HTR-8/SVneo (cell line): ENCODE results near the gene CSF3R.

Experiments used
- DNase-seq: peaks from one replicate; pipeline ENCODE4 v3.0.0; 2011; ENCODE audit warnings: low spot score, mixed read lengths; ENCODE audit not compliant: insufficient read length
- FAIRE-seq: peaks from 2 replicates; lab custom pipeline; 2011; peaks lifted over from hg19 to GRCh38; lab: Jason Lieb, UNC

Gene CSF3R

DNA sequence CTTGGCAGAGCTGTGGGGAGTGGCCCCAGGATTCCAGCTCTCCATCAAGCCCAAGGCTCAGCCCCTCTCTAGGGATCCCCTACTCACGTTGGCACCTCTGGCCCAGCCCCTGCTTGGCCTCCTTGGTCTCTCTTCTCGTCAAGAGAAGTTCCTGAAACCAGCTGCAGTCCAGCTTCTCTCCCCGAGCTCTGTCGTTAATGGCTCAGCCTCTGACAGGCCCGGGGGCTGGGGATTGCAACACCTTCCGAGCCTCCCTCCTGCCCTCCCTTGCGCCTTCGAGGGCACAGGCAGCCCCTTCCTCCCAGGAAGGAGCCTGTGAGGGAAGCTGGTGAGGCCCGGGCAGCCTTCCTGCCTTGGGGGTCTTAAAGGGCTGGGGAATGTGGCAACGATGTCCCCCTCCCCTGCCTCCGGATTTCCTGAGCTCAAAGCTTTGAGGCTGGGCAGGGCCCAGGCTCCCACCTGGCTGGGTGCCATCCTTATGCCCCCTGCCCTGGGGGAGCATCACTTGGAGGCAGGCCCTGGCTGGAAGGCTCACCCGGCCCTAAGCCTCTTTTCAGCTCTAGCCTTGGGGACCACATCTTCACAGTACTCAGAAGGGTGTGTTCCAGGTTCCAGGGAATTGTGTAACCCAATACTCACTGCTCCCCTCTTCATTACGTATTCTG is at the start of gene CSF3R:
TSS of gene CSF3R (minus strand) at position 190 of the 665 bp plus-strand sequence. CDS start 3,417 bp downstream, outside the sequence.
- DNase-seq = no peak
- FAIRE-seq = no peak

DNA sequence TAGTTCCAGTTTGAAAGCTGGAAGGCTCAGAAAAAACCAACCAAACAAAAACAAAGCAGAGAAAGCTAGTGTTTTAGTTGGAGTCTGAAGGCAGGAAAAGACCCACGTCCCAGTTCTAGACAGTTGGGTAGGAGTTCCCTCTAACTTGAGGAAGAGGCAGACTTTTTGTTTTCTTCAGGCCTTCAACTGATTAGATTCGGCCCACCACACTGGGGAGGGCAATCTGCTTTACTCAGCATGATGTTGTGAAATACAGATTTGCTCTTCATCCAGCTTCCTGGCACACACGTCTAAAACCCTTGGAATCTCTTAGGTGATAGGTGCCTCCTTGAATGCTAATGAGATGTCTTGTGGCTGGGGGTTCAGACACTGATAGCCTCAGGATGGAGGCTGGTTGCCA is 49.1 kb upstream of the CSF3R start:
- FAIRE-seq (no peak), DNase-seq (no peak)

DNA sequence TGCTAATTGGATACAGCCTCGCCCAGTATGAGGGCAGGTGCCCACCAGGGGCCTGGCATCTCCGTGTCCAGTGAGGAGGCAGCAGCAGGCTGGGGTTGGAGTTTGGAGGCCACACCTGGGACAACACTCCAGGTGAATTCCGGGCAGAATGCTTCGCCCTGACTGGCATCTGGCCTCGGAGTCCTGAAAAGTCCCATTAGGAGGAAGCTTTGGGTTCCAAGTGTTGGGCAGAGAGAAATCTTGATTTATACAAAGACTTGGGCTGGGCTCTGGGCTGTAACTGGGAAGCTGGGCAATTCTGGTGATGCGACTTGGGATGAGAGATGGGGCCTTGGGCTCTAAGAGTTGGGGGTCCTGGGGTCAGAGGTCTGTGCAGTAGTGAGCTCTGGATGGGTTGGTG is 48.1 kb upstream of the CSF3R start:
- DNase-seq = no peak
- FAIRE-seq = no peak

DNA sequence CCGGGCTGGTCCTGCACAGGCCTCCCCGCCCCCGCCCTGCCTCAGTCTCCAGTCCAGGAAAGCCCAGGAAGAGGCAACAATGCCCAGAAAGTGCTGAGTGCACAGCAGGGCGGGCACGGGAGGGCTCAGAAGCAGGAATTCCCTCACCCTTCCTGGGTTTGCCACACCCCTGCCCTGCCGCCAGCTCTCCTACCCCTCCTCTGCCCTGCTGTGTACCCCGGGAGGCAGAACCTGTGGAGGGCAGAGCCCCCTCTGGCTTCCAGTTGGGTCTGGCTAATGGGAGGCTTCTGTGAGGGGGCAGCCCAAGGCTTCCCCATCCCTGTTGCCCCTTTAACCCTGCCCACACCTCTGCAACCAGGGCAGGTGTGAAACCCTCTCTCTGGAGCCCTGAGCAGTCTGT is 47.5 kb upstream of the CSF3R start:
- FAIRE-seq = no peak
- DNase-seq = no peak

DNA sequence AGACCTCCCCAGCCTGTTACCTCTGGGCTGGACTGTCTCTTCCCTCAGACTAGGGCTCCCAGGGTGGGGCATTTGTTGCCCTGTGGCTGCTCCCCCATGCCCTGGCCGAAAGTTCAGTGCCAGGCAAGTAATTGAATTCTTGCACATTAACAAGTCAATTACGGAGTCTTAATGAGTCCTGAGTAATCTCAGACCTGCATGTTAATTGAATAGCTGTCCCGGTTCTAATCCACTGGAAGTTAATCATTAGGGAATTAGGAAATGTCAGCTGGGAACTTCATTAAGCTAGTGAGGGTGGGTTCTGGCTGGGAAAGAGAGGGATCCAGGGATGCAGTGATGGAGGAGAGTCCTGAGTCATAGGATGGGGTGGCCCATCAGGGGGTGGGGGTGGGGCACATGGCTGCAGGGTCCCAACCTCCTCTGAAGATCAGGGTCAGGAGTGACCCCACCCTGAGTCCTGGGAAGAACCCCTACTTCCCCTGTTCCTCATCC is 47.1 kb upstream of the CSF3R start:
- DNase-seq (no peak), FAIRE-seq (no peak)

DNA sequence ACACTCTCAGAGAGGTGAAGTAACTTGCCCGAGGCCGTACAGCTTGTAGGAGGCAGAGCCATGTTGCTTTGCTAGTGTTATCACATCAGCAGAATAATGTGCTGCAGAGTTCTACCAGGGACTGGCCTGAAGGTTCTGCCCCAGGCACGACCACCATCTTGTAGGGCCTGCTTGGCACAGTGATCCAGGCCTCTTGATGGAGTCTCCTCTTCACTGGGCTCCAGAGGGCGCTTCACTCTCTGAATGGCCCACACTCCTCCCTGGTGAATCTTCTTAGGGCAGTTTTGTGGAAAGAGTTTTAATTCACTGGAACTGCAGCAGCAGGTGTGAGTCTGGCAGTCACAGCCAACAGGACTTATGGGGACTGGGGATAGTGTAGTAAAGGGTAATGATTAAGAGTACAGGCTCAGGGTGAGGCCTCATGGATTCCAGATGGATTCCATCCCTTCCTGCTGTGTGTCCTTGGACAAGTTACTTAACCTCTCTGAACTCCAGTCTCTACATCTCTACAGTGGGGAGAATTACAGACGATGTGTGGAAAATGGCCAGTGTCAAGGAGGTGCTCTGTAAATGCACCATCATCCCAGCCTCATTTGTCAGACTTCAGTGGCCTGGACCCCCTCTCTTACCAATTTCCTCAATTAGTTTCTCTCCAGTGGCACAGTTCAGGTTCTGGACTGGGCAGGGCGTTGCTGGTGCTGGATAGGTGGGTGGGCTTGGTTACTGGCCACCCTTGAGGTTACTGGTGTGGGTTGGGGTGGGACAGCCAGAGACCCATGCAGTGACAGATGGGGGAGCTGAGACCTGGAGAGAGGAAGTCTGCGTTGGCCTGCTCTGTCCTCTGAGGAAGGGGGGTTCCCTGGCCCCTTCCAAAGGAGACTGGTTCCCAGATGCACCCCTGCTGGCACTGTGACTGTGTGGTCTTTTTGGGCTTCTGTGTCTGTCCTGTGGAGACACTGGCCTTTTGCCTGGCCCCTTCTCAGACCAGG is 45.9 kb upstream of the CSF3R start:
- DNase-seq (no peak), FAIRE-seq (no peak)

DNA sequence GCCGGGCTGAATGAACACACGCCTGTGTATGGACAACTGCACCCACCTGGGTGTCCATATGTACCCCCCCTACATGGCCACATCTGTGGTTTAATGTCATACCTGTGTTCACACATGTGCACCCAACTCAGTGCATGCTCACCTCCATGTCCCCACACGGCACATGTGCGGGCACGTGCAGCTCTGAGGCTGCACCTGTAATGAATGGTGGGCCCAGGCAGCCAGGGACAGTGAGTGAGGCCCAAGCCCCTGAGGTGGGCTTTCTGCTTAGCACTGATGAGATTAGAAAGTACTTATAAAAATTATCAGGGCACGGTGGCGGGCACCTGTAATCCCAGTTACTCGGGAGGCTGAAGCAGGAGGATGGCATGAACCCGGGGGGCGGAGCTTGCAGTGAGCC is 42.5 kb upstream of the CSF3R start:
- no peak for DNase-seq

DNA sequence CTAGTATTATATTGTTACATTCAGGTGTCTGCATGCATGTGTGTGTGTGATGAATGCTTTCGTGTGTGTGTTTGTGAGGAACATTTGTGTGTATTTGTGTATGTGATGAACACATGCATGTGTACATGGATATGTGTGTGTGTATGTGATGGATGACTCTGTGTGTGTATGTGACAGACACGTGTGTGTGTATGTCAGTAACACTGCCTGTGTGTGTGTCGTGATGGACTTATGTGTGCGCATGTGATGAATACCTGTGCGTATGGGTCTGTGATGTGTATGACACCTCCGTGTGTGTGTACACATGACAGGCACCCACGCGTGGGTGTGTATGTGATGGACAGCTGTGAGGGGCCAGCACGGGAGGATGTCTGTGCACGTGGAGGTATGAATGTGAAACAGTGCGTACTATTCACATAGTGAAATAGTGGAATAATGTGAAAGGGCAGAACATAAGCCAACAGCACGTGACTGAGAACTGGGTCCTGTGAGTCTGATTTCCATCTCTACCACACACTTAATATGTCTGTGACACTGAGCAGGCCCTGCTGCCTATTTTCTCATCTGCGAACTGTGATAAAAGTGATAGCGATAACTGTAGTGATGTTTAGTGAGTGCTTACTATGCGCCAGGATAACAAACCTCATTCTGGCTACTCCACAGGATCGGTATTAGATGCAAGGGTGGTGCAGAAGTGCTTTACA is 41.8 kb upstream of the CSF3R start:
- FAIRE-seq = peak; percentile 86

More for the DNA sequence above, 42.5 kb upstream of the CSF3R start:
- no peak for FAIRE-seq

DNA sequence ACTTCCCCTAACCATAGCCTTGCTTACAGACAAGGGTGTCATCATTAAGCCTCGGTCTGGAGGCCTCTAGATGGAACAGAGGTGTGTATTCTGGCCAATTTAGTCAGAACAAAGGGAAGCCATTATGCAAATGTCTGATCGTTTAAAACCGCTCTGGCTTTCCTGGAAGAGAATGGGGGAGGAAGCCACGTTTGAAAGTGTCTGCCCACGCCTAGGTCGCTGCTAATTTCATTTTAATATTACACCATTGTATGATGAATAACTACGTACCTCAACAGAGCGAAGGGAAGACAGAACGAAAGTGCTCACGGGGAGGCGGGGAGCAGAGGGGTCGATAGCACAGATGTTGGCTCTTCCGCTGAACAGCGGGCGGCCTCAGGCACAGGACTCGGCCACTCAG is 41.1 kb upstream of the CSF3R start:
- no peak for DNase-seq
- FAIRE-seq = no peak

More for the DNA sequence above, 41.8 kb upstream of the CSF3R start:
- no peak for DNase-seq

DNA sequence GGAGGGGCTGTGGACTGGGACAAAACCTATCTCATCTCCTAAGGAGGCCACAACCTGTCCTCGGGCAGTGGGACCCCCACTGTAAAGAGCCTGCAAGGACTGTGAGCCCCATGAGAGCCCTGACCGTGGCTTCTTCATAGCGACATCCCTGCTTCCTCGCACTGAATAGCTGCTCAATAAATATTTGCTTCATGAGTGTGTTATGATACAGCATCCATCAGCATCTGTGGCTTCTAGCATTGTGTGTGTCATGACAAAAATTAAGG is 40.5 kb upstream of the CSF3R start:
- FAIRE-seq = no peak
- no peak for DNase-seq

DNA sequence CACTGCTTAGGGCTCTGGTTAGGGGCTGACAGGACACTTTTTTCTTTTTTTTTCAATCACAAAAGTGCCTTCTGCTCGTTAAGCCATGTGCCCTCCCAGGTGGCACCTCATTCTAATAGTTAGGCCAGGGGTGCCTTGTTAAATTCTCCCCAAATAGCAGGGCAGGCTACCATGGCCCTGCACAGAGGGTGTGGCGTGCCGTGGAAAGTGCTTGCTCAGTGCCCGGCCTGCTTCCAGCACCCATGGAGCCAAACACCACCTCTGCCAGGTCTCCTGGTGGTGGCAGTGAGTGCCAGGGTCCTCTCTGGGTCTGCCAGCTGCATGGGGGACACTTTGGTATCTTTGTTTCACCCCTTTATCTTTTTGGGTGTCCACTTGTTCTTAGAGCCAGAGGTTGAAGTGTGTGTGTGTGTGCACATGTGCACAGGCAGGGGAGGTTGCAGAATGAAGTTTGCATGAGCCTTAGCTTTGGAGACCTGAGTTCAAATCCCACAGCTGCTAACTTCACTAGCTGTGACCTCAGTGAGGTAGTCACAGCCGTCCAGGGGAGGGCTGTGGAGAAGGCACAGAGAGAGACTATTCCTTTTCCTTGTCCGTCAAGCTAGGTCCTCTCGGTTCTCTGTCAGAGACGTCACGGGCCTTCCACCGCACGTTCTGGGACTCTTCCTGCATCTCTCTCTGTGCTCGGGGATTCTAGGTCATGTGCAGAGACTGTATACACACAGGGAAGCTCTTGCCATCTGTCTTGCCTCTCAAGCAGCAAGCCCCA is 39.9 kb upstream of the CSF3R start:
- DNase-seq (no peak), FAIRE-seq (no peak)

DNA sequence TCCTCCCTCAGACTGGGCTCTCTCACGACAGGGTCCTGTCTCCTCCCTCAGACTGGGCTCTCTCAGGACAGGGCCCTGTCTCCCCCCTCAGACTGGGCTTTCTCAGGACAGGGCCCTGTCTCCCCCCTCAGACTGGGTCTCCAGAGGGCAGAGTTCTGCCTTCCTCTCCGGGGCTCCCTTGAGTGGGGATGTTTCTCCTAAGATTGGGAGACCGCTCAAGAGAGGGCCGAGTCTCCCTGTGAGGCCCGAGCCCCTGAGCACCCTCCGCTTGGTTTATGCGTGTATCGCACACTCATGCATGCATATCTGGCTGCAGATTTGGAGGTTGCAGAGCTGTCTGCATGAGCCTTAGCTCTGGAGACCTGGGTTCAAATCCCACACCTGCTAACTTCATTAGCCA is 39.3 kb upstream of the CSF3R start:
- FAIRE-seq = no peak
- DNase-seq = no peak

DNA sequence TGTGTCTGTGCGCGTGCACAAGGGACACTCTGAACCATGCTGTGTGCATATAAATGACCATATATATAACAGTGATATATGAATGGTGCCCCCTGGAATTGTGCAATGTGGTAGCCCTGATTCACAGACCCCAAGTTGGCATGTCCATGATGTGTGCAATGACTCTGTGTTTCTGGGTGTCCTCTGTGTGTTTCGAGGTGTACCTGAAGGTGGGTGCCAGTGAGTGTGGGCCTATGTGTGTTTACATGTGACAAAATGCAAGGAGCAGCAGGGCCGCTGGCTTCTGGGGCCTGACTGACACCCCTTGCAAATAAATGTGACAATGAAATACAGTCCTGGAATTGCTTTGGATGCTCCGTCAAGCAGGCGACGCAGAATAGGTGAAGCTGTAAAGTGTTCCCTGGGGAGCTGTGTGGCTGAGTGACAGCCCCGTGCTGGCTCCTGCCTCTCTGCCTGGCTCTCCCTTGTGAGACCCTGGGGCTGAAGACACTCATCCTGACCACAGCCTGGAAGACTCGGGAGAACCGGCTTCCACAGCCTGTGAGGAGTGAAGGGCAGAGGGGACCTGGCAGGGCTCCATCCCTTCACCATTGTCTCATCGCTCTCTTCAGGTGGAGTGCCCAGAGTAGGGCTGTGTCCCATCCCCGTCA is 38.2 kb upstream of the CSF3R start:
- DNase-seq (no peak), FAIRE-seq (no peak)

DNA sequence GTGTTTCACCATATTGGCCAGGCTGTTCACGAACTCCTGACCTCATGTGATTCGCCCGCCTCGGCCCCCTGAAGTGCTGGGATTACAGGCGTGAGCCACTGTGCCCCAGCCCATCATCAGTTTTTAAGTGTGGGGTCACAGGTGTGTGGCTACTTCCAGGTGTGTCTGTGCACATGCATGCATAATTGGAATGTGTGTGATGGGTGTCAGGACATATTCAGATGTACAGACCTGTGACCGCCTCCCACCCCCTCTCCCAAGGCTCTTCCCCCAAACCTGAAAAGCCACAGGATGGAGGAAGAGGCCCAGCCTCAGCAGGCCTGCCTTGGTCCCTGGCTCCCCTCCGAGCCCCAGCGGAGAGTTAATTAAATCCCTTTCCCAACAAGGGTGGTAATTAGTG is 37.3 kb upstream of the CSF3R start:
- DNase-seq (no peak), FAIRE-seq (no peak)

DNA sequence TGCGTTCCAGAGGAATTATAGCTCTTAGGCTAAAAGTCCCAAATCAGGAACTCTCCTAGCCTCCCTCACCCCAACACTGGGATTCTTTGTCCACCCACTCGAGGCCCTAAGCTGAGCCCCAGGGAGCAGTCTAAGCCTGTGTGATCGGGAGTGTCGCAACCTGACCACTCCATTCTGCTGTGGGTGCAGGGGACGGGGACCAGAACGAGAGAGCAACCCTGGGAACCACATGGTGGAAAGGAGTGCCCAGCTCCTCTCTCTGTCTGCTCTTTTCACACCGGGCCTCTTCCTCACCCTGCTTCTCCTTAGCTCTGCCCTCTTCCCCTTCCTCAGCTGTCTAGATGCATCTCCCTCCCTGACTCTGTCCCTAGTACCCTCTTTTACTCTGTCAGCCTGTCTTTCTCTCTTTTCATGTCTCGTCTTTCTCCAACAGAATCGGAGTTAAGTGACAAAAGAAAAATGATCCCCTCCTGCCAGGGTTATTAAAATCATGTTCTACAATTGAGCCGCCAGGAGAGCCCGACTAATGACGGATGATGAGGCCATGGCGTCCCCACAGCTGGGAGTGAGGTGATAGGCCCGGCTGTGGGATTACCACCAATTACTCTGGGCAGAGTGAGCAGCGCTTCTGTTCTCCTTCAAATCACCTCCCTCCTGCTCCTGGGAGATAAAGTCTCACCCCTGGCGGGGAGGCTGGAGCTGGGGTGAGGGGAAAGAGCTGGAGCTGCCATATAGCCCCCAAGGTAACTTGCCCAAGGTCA is 34.5 kb upstream of the CSF3R start:
- no peak for DNase-seq
- no peak for FAIRE-seq

DNA sequence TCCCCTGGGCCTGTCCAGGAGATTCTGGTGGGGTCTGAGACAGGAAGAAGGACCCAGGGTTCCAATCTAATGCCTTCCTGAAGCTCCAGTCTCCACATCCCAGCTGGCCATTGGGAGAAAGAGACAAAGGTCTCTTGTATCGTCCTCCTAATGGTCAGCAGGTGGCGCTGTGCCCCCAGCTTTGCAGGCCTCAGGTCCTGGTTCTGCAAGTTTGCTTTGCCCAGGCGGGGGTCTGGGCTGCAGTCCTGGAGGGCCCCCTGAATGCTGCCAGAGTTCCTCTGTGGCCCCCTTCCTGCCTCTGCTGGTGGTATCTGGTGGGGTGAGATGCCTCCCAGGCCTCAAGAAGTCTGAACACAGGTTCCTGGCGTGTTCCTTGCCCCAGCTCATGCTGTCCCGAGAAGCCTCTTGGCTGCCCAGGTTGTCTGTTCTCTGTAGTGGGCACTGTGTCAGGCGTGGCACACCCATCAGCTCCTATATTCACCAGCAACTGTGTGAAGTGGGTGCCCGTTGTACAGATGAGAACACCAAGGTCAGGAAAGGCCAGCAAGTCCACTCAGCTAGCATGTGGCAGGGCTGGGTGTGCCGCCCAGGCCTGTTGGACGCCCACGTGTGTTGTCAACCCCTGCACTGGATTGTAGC is 33.8 kb upstream of the CSF3R start:
- no peak for FAIRE-seq
- peak; percentile 75 for DNase-seq

DNA sequence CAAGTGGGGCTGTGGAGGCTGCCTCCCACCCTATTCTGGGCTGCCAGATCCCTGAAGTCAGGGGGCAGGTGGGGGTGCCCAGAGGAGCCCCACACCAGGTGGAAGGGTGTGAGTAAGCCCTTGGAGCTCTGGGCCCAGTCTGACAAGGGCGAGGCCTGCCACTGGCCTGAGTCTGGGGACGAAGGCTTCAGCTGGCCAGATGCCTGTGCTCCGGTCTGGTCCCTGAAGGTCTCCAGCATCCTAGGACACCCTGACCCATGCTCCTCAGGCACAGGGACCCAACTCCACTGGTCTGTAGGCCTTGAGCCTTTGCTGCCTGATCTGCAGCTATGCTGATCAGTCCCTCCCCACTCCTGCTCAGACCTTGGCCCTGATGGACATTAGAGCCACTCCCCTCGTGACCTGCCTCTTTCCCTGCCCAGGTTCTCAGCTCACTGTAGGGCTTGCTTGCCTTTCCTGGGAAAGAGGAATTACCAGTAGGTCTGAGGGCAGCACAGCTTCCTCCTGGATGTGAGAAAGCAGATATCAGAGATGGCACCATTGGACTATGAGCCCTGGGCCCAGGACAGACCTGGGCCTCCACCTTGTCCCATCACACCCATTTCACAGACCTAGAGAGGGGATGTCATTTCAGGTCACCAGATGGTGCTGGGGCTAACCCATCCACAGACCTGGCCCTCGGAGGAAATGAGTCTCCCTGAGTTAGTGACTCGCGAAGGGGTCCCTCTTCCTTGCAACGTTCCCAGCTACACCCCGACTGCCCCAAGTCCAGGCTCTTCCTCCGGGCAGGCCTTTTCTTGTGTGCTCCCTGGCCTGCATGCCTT is 32.8 kb upstream of the CSF3R start:
- DNase-seq = no peak
- no peak for FAIRE-seq

DNA sequence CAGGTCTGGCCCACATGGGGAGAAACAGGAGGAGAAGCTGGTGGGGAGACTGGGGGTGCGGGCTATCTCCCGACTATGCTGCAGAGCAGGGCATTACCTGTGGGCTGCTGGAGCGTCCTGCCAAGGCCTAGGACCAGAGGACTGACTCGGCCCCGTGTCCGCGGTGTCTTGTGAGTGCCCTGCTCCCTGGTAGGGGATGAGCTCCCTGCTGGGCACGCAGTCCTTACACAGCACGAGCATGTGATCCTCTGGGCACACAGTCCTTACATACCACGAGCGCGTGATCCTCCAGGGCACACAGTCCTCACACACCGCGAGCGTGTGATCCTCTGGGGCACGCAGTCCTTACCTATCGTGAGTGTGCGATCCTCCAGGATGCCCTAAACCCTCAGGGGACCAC is 31.8 kb upstream of the CSF3R start:
- FAIRE-seq = no peak
- DNase-seq = no peak
